Measurements from ENCODE around the gene GINS2. TPM values are rescaled to one million over a fixed set of nuclear protein-coding genes. Genes with fewer than 3 reads are reported as not detected.

The GINS2 gene
- total RNA-seq, 1 experiment from 2014 or later: 25.2 TPM

DNA sequence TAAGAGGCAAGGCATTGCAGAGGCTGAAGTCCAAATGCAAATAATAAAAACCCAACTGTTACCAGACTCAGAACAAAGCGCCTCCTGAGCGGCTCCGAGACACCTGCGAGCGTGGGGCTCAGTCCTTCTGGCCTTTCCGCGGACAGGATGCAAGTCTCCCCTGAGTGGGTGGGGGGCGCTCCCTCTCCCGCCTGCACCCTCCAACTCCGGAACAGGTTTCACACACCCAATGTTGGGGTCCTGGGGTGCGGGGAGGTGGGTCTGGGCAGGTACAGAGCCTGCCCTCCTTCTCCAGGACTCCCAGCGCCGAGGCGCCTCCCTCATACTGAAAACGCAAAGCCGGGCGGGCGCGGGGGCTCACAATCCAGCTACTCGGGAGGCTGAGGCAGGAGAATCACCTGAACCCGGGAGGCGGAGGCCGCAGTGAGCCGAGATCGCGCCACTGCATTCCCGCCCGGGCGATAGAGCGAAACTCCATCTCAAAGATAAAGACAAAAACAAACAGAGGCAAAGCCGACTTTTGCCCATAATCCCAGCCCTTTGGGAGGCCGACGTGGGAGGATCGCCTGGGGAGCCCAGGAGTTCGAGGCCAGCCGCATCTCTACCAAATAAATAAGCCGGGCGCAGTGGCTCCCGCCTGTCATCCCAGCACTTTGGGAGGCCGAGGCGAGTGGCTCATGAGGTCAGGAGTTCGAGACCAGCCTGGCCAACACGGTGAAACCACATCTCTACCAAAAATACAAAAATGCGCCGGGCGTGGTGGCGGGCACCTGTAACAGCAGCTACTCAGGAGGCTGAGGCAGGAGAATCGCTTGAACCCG is 893 bp downstream of the GINS2 start:
- no peak for TF ChIP-seq CTCF (IDR thresholded peaks at IDR 0.05; ENCODE audit: unreplicated experiment)
- CTCF ChIA-PET: interaction anchor here (0.6 kb wide), 1 partner anchor 18 kb away, joined by 10 read pairs; no protein-coding TSS in a partner anchor
- Mint-ChIP-seq H3K27ac (ENCODE audit: unreplicated experiment) (no peak overlapping the region), H3K27me3 (ENCODE audit: unreplicated experiment) (peaks cover 27% of the 10 kb centered on the region), H3K36me3 (ENCODE audit: insufficient read depth, unreplicated experiment) (peaks cover 15% of the 10 kb centered on the region), H3K4me1 (ENCODE audit: low read depth, unreplicated experiment) (no peaks in the 10 kb centered on the region), H3K4me3 (ENCODE audit: low read depth, unreplicated experiment) (peak overlapping the region; percentile 65), H3K9me3 (ENCODE audit: low read depth, unreplicated experiment) (no peaks in the 10 kb centered on the region)
- intact Hi-C loops (cut with micrococcal nuclease; ENCODE audit: unreplicated experiment): no loop called here
- TSS peak; percentile 25 for BruUV-seq (replicated peaks)
- DNase-seq: no peak

DNA sequence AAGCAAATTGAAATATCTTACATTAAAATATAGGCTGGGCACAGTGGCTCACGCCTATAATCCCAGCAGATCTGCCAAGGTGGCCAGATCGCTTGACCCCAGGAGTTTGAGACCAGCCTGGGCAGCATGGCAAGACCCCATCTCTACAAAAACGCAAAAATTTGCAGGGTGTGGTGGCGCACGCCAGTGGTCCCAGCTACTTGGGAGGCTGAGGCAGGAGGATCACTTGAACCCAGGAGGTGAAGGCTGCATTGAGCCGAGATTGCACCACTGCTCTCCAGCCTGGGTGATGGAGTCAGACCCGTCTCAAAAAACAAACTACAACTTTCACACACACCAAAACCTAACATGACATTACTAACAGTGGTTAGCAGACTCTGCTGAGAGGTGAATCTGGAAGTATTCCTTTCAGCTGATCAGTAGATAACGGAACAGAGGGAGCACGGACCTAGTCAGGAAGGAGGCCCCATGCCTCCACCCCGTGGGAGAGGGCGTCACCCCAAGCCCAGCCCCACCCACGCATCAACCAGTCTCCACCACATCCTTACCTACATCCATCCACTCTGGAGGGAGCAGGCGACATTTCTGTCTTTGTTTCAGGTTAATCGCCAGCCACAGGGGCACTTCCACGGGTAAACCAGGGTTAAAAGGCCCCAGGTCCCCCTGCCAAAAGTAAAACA is 1.7 kb downstream of the GINS2 start:
- CTCF ChIA-PET: no interaction called here
- TF ChIP-seq CTCF (IDR thresholded peaks at IDR 0.05; ENCODE audit: unreplicated experiment): no peak
- H3K27ac Mint-ChIP-seq (ENCODE audit: unreplicated experiment): no peak overlapping the region
- intact Hi-C loops (cut with micrococcal nuclease; ENCODE audit: unreplicated experiment): no loop called here
- no TSS peak for BruUV-seq (replicated peaks)
- DNase-seq: no peak
- H3K27me3 Mint-ChIP-seq (ENCODE audit: unreplicated experiment): peaks cover 25% of the 10 kb centered on the region
- H3K4me3 Mint-ChIP-seq (ENCODE audit: low read depth, unreplicated experiment): peak overlapping the region; percentile 65
- H3K4me1 Mint-ChIP-seq (ENCODE audit: low read depth, unreplicated experiment): no peaks in the 10 kb centered on the region
- peaks cover 15% of the 10 kb centered on the region for H3K36me3 Mint-ChIP-seq (ENCODE audit: insufficient read depth, unreplicated experiment)
- H3K9me3 Mint-ChIP-seq (ENCODE audit: low read depth, unreplicated experiment): no peaks in the 10 kb centered on the region

DNA sequence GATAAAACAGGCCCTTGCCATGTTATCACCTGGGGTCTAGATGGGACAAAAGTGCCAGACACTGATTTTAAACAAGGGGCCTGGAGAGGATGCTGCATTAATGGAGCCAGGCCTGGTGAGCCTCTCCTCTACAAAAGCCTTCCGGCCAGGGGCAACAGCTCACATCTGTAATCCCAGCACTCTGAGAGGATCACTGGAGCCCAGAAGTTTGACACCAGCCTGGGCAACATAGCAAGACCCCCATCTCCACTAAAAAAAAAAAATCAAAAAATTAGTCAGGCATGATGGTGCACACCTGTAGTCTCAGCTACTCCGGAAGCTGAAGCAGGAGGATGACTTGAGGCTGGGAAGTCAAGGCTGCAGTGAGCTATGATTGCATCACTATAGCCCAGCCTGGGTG is 3.5 kb downstream of the GINS2 start:
- Mint-ChIP-seq H3K4me3 (ENCODE audit: low read depth, unreplicated experiment) (no peak overlapping the region), H3K36me3 (ENCODE audit: insufficient read depth, unreplicated experiment) (peaks cover 14% of the 10 kb centered on the region), H3K9me3 (ENCODE audit: low read depth, unreplicated experiment) (no peaks in the 10 kb centered on the region), H3K4me1 (ENCODE audit: low read depth, unreplicated experiment) (no peaks in the 10 kb centered on the region), H3K27me3 (ENCODE audit: unreplicated experiment) (peaks cover 7% of the 10 kb centered on the region), H3K27ac (ENCODE audit: unreplicated experiment) (no peak overlapping the region)
- no peak for TF ChIP-seq CTCF (IDR thresholded peaks at IDR 0.05; ENCODE audit: unreplicated experiment)
- intact Hi-C loops (cut with micrococcal nuclease; ENCODE audit: unreplicated experiment): no loop called here
- CTCF ChIA-PET: no interaction called here
- BruUV-seq (replicated peaks): no TSS peak
- DNase-seq: no peak

DNA sequence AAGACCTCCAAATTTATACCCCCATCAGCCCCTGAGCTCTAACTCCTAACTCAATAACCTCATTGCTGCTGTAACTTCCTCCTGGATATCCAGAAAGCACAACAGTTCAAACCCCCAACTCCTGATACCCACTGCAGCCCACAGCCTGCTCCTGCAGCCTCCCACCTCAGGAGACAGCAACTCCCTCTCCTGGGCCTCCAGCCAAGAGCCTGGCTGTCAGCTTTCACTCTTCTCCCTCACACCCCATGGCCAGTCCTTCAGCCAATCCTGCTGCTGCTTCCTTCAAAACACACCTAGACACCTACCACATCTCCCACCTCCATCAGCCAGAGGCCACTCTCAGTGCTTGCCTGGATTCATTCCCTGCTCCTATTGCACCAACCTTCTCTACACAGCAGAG is 5.4 kb downstream of the GINS2 start:
- Mint-ChIP-seq H3K27ac (ENCODE audit: unreplicated experiment) (no peak overlapping the region), H3K27me3 (ENCODE audit: unreplicated experiment) (no peaks in the 10 kb centered on the region), H3K36me3 (ENCODE audit: insufficient read depth, unreplicated experiment) (peaks cover 9% of the 10 kb centered on the region), H3K4me1 (ENCODE audit: low read depth, unreplicated experiment) (no peaks in the 10 kb centered on the region), H3K4me3 (ENCODE audit: low read depth, unreplicated experiment) (no peak overlapping the region), H3K9me3 (ENCODE audit: low read depth, unreplicated experiment) (no peaks in the 10 kb centered on the region)
- CTCF ChIA-PET: interaction anchor here (1.5 kb wide), 1 partner anchor 267 kb away, joined by 3 read pairs; no protein-coding TSS in a partner anchor
- no peak for TF ChIP-seq CTCF (IDR thresholded peaks at IDR 0.05; ENCODE audit: unreplicated experiment)
- no peak for DNase-seq
- intact Hi-C loops (cut with micrococcal nuclease; ENCODE audit: unreplicated experiment): no loop called here
- no TSS peak for BruUV-seq (replicated peaks)

Measured in Calu3 (cell line).